CD4-positive, alpha-beta T cell treated with Interleukin-21 for 1 hour (primary cell): ENCODE data around the gene RBPJL.

Experiments used
- DNase-seq: peaks from one replicate; pipeline ENCODE4 v3.0.0-alpha.2; 2020

RBPJL gene

DNA sequence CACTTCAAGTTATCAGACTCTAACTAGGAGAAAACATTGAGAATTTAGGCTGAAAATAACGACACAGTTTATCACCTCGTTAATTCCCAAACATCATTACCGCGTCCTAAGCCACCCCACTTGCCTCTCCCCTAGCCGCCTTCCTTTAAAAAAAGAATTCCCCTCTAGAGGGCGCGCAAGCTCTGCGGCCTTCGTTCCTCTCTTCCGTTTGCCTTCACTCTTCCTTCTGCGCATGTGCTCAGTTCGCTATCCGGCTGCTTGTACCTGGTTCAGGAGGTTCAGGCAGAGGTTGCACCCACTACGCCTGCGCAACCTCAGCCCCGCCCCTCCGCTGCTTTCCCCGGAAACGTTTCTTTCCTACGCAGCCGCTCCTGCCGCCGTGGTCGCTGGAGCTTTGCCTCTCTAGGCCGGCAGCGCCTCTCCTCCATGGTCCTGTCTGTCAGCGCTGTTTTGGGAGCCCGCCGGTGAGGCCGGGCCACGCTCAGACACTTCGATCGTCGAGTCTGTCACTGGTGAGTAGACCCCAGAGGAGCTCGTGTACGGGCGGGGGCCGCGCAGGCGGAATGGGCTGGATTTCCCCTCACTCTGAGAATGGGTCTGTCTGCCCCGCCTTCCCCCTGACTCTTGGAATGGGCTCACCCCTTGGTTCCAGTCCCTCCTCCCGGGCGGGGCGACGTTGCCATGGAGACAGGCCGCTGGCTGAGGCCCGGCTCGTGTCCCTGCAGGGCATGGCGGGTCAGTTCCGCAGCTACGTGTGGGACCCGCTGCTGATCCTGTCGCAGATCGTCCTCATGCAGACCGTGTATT is 56.4 kb downstream of the RBPJL start, which contains the start of gene SYS1:
SYS1 (plus strand) TSS at position 353 of the 807 bp plus-strand sequence; CDS start at position 729, 376 bp downstream.
- peak; percentile 99 for DNase-seq

DNA sequence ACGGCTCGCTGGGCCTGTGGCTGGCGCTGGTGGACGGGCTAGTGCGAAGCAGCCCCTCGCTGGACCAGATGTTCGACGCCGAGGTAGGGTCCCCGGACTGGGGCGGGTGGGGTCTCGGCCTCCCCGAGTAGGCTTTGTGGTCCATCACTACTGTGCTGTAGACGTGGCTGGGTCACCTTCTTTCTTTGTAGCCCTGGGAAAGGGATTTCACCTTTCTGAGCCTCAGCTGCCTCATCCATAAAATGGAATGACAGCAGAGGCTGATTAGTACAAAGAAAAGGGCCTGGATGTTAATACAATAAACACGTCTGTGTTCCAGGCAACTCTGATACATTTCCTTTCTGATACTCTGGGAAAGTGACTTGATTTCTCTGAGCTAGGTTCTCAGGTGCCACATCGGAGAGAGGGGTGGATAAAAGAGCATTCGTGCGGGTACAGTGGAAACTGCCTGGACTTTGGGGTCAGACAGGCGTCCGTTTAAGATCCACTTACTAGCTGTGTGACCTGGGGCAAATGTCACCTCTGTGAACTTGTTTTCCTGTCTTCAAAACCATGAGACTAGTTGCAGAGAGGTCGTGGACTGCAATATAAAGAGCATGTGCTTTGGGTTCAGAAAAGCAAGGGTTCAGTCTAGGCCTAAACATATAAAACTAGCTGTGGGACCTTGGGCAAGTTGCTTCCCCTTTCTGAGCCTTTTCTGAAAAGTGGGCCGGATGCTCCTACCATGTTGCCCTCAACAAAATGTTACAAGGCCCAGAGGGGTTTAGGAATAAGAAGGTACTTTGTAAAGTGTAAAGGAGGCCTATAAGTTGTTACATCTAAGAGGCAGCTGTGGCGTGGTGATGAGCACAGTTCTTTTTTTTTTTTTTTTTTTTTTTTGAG is 57.2 kb downstream of the RBPJL start:
- DNase-seq = no peak

DNA sequence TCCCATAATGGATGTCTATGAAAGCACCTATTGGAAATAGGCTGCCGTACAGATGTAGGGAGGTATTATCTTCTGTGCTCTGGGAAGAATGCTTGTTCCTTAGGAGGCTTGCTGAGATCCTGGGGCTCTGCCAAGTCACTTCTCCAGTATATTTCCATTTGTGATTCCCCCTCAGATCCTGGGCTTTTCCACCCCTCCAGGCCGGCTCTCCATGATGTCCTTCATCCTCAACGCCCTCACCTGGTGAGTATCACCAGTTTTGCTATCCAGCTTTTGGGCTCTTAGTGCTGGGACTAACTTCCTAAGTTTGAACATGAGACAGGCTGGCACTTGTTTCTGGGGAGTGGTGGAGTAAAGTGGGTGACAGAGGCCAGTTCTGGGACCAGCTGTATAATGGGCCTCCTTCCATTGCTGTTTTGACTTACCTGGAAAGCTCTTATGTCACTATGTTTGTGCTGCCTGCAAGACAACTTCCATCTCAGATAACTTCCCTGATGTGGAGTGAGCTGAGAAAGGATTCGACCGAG is 58.9 kb downstream of the RBPJL start:
- no peak for DNase-seq

DNA sequence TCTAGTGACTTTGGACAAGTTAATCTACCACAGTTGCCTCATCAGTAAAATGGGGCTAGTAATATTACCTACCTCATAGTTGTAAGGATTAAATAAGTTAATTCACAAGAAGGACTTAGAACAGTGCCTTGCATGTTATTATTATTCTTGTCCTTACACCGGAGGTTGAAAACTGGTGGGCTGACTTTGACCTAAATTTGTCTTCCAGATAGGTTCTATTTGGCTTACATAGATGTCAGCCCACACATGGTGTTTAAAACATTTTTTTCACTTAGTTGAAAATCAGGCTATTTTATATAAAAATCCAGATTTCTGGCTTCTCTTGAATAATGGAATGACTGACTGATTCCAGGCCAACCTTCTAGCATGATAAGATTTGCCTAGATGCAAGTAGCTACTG is 59.6 kb downstream of the RBPJL start:
- DNase-seq = no peak

DNA sequence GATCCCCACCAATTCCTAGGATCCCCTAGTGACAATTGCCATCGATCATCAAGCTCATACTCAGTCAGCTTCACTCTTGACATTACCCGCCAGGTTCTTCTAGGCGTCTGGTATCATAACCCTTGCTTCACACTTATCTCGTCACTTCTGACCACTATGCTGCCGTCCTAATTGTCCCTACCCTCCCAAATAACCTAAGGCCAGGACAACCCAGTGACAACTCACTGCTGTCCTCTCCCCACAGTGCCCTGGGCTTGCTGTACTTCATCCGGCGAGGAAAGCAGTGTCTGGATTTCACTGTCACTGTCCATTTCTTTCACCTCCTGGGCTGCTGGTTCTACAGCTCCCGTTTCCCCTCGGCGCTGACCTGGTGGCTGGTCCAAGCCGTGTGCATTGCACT is 60.0 kb downstream of the RBPJL start:
- DNase-seq = no peak

DNA sequence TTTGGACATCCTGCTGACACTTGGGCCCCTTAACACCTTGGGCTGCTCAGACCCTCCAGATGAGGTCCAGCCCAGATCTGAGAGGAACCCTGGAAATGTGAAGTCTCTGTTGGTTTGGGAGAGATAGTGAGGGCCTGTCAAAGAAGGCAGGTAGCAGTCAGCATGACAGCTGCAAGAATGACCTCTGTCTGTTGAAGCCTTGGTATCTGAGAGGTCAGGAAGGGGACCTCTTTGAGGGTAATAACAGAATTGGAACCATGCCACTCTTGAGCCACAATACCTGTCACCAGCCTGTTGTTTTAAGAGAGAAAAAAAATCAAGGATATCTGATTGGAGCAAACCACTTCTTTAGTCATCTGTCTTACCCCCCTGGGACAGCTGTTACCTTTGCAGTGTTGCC is 60.5 kb downstream of the RBPJL start:
- DNase-seq = no peak
